Hematopoietic multipotent progenitor cell treated with erythropoietin and hydrocortisone succinate and interleukin-3 and kit ligand, for 15 days (in vitro differentiated cells): ENCODE measurements around the gene SMIM44.
"Not testable (repeated sequence)": the region's sequence is repeated elsewhere in the genome, so short reads cannot be mapped to it uniquely, and the experiment has no call there.

ENCODE experiments used
- DNase-seq: peaks from one replicate; pipeline ENCODE4 v3.0.0-alpha.2; 2015; ENCODE audit warnings: low spot score

The SMIM44 gene

GRCh38 chr19:3517638-3518037, 34.4 kb upstream of the SMIM44 start:
- DNase-seq: no peak

- DNase-seq: peak; percentile 53
Measured at GRCh38 chr19:3516675-3517207, 33.5 kb upstream of the SMIM44 start.

GRCh38 chr19:3515891-3516422, 32.7 kb upstream of the SMIM44 start:
- no peak for DNase-seq

- DNase-seq: no peak
Measured at GRCh38 chr19:3514930-3515329, 31.7 kb upstream of the SMIM44 start.

GRCh38 chr19:3513229-3514140, 30.2 kb upstream of the SMIM44 start:
- no peak for DNase-seq

GRCh38 chr19:3512562-3513228, 29.5 kb upstream of the SMIM44 start:
- DNase-seq: no peak

GRCh38 chr19:3511506-3512251, 28.4 kb upstream of the SMIM44 start:
- no peak for DNase-seq

- no peak for DNase-seq
Measured at GRCh38 chr19:3510727-3511126, 27.5 kb upstream of the SMIM44 start.

GRCh38 chr19:3509566-3509989, 26.3 kb upstream of the SMIM44 start:
- DNase-seq: no peak

- no peak for DNase-seq
Measured at GRCh38 chr19:3508771-3509535, 25.7 kb upstream of the SMIM44 start.

GRCh38 chr19:3508121-3508661, 24.9 kb upstream of the SMIM44 start:
- DNase-seq: not testable (repeated sequence)

- no peak for DNase-seq
Measured at GRCh38 chr19:3507371-3508120, 24.3 kb upstream of the SMIM44 start.

GRCh38 chr19:3506384-3507340, 23.4 kb upstream of the SMIM44 start:
- no peak for DNase-seq

- peak; percentile 99 for DNase-seq
Measured at GRCh38 chr19:3505598-3506383, 22.6 kb upstream of the SMIM44 start, which contains the start of gene FZR1. FZR1 (plus strand) TSS chr19:3506311; CDS start chr19:3522990, 16,679 bp downstream.

GRCh38 chr19:3504735-3505134, 21.5 kb upstream of the SMIM44 start:
- DNase-seq: peak; percentile 37

- DNase-seq: peak; percentile 97
Measured at GRCh38 chr19:3503036-3503572, 19.9 kb upstream of the SMIM44 start.

- no peak for DNase-seq
Measured at GRCh38 chr19:3501780-3502179, 18.5 kb upstream of the SMIM44 start.
